ENCODE data around the gene SFT2D2. TPM values are rescaled to one million over a fixed set of nuclear protein-coding genes. Genes with fewer than 3 reads are reported as not detected.
A peak's percentile ranks its signal among the peaks of the same experiment; 100 is the strongest.
"Not testable (repeated sequence)": the region's sequence is repeated elsewhere in the genome, so short reads cannot be mapped to it uniquely, and the experiment has no call there.

The SFT2D2 gene
- total RNA-seq: 10 to 100 TPM; 65.6 to 72.1 TPM

DNA sequence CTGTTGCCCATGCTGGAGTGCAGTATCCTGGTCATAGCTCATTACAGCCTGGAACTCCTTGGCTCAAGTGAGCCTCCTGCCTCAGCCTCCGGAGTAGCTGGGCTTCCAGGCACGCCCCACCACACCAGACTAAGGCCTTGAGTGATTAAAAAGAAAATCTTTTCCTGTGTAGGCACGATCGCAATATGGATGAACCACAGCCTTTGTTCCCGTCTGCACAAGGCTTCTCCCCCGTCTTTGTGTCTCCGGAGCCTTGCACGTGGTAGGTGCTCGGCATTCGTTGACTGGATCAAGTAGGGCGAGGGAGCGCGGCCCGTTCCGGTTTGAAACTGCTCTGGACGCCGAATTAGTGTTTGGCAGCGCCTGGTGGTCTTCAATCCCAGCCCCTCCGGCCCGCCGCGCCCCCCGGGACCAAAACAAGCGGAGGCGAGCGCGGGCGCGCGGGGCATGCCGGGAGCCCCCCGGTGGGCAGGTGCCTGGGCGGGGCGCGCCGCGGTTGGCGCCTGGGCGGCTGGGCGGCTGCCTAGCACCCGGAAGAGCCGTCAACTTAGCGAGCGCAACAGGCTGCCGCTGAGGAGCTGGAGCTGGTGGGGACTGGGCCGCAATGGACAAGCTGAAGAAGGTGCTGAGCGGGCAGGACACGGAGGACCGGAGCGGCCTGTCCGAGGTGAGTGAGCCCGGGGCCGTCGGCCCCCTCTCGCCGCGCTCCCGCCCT lies at the start of gene SFT2D2:
TSS of gene SFT2D2 (plus strand) at position 529 of the 715 bp plus-strand sequence. CDS start at position 605, 76 bp downstream.
- H3K9me3 Mint-ChIP-seq: peaks cover 2% of the 10 kb centered on the region
- H3K36me3 Mint-ChIP-seq (ENCODE audit: low read depth): peaks cover 34% of the 10 kb centered on the region
- H3K4me1 Mint-ChIP-seq: peaks cover 53% of the 10 kb centered on the region
- DNase-seq: peak; percentile 84
- peak within 1 kb of the TSS; percentile 84 for H3K27ac Mint-ChIP-seq
- H3K4me3 Mint-ChIP-seq: peak within 1 kb of the TSS; percentile 95
- peaks cover 8% of the 10 kb centered on the region for H3K27me3 Mint-ChIP-seq
- POLR2A ChIA-PET: interaction anchor here (0.6 to 4.4 kb wide), 27 partner anchors 8 to 1668 kb away, joined by 3 to 57 read pairs (median 5); partner anchors contain the start of genes DCAF6, MPC2, SCYL3 and TIPRL
- CTCF ChIA-PET: interaction anchor here (0.6 to 4.2 kb wide), 5 partner anchors 9 to 214 kb away, joined by 3 to 82 read pairs (median 4); no protein-coding TSS in a partner anchor

DNA sequence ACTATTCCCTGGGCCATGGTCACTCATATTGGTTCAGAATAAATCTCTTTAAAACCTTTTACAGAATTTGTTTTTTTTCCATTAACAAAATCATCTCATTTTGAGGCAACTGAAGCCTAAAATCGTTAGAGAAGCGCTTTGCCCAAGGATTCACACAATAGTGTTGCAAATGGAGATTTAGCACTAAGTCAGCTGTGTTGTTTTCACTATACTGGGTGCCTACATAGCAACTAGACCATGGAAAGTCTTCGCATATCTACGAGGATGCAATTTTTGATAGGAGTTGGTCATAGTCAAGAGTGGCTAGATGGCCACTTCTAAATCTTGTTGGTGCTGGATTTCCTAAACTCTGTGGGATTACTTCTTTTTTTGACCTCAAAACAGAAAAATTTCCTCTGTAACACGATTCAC lies 47.6 kb upstream of the SFT2D2 start:
- Mint-ChIP-seq H3K27me3 (peaks cover 5% of the 10 kb centered on the region), H3K36me3 (ENCODE audit: low read depth) (no peaks in the 10 kb centered on the region), H3K27ac (no peak overlapping the region), H3K4me3 (no peak overlapping the region), H3K9me3 (no peaks in the 10 kb centered on the region), H3K4me1 (peaks cover 11% of the 10 kb centered on the region)
- DNase-seq: no peak
- ChIA-PET CTCF (interaction anchor here (0.9 to 2.9 kb wide), 3 partner anchors 10 to 57 kb away, joined by 3 to 10 read pairs (median 3); no protein-coding TSS in a partner anchor), POLR2A (interaction anchor here (1.0 to 2.5 kb wide), 4 partner anchors 48 to 242 kb away, joined by 3 to 30 read pairs (median 6); partner anchors contain the start of genes DCAF6, MPC2 and SFT2D2)

DNA sequence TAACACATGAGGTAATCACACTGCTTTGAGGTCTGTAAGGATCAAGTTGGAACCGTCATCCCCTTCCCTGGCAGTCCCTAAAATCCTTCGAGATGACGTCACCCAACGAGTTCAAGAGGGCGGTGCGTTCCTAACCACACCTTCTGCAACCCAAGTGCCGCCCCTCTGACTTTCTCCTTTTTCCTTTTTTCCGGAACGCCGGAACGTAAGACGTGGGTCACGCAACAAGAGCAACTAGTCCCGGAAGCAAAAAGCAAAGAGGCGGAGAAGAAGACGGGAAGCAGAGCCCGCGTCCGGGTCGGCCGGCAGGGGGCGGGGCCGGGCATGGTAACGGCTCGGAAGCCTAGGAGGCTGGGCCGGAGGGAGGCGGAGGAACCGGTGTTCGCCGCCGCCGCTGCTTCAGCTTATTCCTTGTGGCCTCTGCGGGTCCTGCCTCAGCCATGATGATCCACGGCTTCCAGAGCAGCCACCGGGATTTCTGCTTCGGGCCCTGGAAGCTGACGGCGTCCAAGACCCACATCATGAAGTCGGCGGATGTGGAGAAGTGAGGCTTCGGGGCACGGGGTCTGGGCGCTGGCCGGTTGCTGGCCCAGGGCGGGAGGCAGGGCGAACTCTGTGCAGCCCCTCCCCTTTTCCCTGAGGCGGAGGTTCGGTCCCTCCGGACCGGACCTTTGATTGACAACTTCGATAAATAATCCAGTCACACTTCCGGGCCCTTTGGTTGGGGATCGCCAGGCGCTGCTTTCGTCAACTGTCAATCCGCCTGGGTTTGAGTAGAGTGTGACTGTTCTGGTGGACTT lies 47.0 kb upstream of the SFT2D2 start, which contains the start of gene TIPRL:
TSS of gene TIPRL (plus strand) at position 325 of the 800 bp plus-strand sequence. CDS start at position 441, 116 bp downstream.
- H3K9me3 Mint-ChIP-seq: no peaks in the 10 kb centered on the region
- no peak within 1 kb of the TSS for H3K4me3 Mint-ChIP-seq
- peak; percentile 96 for DNase-seq
- H3K27ac Mint-ChIP-seq: no peak within 1 kb of the TSS
- peaks cover 3% of the 10 kb centered on the region for H3K27me3 Mint-ChIP-seq
- CTCF ChIA-PET: interaction anchor here (0.9 to 2.9 kb wide), 3 partner anchors 10 to 56 kb away, joined by 3 to 10 read pairs (median 3); no protein-coding TSS in a partner anchor
- peaks cover 14% of the 10 kb centered on the region for H3K4me1 Mint-ChIP-seq
- H3K36me3 Mint-ChIP-seq (ENCODE audit: low read depth): peaks cover 3% of the 10 kb centered on the region
- POLR2A ChIA-PET: interaction anchor here (1.0 to 2.5 kb wide), 4 partner anchors 48 to 243 kb away, joined by 3 to 30 read pairs (median 6); partner anchors contain the start of genes DCAF6, MPC2 and SFT2D2

DNA sequence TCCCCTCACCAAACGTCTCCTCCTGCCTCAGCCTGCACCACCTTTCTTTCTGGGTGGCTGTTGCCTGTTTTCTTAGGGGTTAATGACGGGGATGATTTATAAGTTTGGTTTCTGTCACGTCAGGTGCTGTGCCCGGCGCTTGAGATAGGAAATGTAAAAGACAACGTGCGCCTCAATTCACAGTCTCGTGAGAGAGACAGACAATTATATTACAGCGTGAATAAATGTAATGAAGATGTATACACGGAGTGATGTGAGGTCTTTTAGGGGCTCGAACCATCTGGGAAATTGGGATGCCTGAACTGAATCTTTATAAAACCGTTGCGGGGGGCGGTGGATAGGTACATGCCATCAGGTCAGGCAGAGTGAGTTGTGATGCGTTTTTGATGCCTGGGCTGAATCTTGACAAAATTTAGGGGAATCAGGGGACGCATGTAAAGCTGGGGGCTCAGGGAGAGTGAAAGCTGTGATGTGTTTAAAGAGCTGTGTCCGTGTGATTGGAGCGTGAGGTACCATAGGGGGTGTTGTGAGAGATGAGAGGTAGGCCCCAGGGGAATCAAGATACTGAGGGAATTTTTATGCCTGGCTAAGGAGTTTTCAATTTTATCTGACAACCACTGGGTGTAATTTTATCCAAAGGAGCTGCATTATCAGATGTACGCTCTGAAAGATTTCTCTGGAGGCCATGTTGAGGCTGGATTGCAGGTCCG lies 46.2 kb upstream of the SFT2D2 start:
- CTCF ChIA-PET: interaction anchor here (0.7 to 2.9 kb wide), 3 partner anchors 9 to 55 kb away, joined by 3 to 10 read pairs (median 4); no protein-coding TSS in a partner anchor
- no peak for DNase-seq
- POLR2A ChIA-PET: interaction anchor here (0.7 to 2.5 kb wide), 8 partner anchors 47 to 1615 kb away, joined by 3 to 30 read pairs (median 4); partner anchors contain the start of genes DCAF6, METTL18, MPC2 and SFT2D2

DNA sequence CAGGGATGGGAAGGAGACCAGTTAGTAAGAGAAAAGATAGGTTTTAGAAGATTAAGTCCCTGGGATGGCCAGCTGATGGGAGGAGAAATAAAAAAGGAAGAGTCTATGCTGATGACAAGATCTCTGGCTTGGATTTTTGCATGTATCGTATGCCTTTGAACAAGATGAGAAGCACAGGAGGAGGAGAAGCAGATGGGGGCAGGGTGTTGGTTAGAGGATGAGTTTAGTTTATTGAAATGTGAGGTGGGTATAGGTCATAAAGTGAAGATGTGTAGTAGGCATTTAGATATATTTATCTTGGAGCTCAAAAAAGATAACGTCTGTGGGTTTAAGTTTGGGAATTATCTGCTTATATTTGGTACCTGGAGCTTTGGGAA lies 45.7 kb upstream of the SFT2D2 start:
- ChIA-PET CTCF (interaction anchor here (0.7 to 2.9 kb wide), 2 partner anchors 9 to 55 kb away, joined by 4 to 10 read pairs; no protein-coding TSS in a partner anchor), POLR2A (interaction anchor here (0.7 to 2.5 kb wide), 5 partner anchors 46 to 1615 kb away, joined by 3 to 30 read pairs (median 4); partner anchors contain the start of genes METTL18 and SFT2D2)
- Mint-ChIP-seq H3K4me1 (peaks cover 15% of the 10 kb centered on the region), H3K36me3 (ENCODE audit: low read depth) (peaks cover 12% of the 10 kb centered on the region), H3K9me3 (no peaks in the 10 kb centered on the region), H3K27me3 (no peaks in the 10 kb centered on the region), H3K27ac (no peak overlapping the region), H3K4me3 (no peak overlapping the region)
- no peak for DNase-seq

More for the DNA sequence above, 46.2 kb upstream of the SFT2D2 start:
- Mint-ChIP-seq H3K4me1 (peaks cover 15% of the 10 kb centered on the region), H3K27me3 (peaks cover 3% of the 10 kb centered on the region), H3K27ac (no peak overlapping the region), H3K36me3 (ENCODE audit: low read depth) (peaks cover 7% of the 10 kb centered on the region), H3K4me3 (no peak overlapping the region), H3K9me3 (no peaks in the 10 kb centered on the region)

DNA sequence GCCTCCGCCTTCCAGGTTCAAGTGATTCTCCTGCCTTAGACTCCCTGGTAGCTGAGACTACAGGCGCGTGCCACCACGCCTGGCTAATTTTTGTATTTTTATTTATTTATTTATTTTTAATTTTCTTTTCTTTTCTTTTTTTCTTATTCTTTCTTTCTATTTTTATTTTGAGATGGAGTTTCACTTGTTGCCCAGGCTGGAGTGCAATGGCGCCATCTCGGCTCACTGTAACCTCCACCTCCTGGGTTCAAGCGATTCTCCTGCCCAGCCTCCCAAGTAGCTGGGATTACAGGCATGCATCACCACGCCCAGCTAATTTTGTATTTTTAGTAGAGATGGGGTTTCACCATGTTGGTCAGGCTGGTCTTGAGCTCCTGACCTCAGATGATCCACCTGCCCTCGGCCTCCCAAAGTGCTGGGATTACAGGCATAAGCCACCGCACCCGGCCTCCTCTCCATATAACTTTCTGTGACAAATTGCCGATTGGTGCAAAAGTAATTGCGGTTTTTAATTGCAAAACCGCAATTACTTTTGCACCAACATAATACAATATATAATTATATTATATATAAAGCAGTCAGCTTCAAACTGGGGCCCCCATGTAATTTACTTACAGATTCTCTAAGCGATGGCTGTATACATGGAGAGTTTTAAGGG lies 44.6 kb upstream of the SFT2D2 start:
- CTCF ChIA-PET: interaction anchor here (2.9 kb wide), 1 partner anchor 54 kb away, joined by 10 read pairs; no protein-coding TSS in a partner anchor
- POLR2A ChIA-PET, H3K27me3 Mint-ChIP-seq, H3K9me3 Mint-ChIP-seq, H3K27ac Mint-ChIP-seq, DNase-seq, H3K4me3 Mint-ChIP-seq: not testable (repeated sequence)
- Mint-ChIP-seq H3K36me3 (ENCODE audit: low read depth) (peaks cover 18% of the 10 kb centered on the region), H3K4me1 (peaks cover 15% of the 10 kb centered on the region)

DNA sequence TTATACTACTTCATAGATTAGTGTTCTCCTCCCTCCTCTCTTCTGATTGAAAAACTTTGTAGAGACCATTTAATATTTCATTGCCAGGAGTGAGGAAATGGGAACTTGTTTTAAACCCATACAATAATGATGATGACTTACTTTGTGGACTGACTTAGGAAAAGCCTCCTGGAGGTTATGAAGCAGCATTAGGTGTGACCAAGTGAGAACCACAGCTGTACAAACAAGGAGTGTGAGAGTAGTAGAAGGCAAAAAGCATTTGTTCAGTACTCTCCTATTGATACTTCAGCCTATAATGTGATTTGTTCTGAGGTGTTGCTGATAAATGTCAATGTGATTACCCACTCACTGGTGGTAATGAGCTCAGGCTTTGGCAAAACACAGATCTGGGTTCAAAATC lies 38.6 kb upstream of the SFT2D2 start:
- no peak overlapping the region for H3K4me3 Mint-ChIP-seq
- peaks cover 7% of the 10 kb centered on the region for H3K4me1 Mint-ChIP-seq
- CTCF ChIA-PET: no interaction called here
- no peak overlapping the region for H3K27ac Mint-ChIP-seq
- POLR2A ChIA-PET: interaction anchor here (0.9 to 2.3 kb wide), 3 partner anchors 39 to 59 kb away, joined by 3 to 6 read pairs (median 4); partner anchors contain the start of gene SFT2D2
- DNase-seq: no peak
- H3K36me3 Mint-ChIP-seq (ENCODE audit: low read depth): peaks cover 59% of the 10 kb centered on the region
- no peaks in the 10 kb centered on the region for H3K27me3 Mint-ChIP-seq
- no peaks in the 10 kb centered on the region for H3K9me3 Mint-ChIP-seq

DNA sequence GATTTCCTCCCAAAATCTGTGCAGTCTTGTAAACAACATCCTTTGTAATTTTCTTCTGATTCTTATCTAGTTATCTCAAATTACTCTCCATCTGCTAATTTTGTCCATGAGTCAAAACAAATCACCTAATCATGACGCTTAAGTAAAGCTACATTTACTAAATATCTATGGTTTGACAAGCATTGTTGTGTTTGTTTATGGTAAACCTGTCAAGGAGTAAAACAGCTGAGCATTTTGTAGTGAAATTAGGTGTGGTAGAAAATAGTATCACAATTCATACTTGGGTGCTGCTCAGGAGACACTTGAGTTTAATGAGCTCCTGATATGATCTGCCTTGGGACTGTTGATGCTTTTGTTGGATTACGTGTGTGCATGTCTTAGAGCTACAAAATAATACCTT lies 35.4 kb upstream of the SFT2D2 start:
- Mint-ChIP-seq H3K27me3 (no peaks in the 10 kb centered on the region), H3K36me3 (ENCODE audit: low read depth) (peaks cover 67% of the 10 kb centered on the region), H3K27ac (no peak overlapping the region), H3K9me3 (no peaks in the 10 kb centered on the region), H3K4me3 (no peak overlapping the region), H3K4me1 (no peaks in the 10 kb centered on the region)
- CTCF ChIA-PET: no interaction called here
- POLR2A ChIA-PET: interaction anchor here (1.4 kb wide), 1 partner anchor 36 kb away, joined by 6 read pairs; the partner anchor contains the start of gene SFT2D2
- no peak for DNase-seq

DNA sequence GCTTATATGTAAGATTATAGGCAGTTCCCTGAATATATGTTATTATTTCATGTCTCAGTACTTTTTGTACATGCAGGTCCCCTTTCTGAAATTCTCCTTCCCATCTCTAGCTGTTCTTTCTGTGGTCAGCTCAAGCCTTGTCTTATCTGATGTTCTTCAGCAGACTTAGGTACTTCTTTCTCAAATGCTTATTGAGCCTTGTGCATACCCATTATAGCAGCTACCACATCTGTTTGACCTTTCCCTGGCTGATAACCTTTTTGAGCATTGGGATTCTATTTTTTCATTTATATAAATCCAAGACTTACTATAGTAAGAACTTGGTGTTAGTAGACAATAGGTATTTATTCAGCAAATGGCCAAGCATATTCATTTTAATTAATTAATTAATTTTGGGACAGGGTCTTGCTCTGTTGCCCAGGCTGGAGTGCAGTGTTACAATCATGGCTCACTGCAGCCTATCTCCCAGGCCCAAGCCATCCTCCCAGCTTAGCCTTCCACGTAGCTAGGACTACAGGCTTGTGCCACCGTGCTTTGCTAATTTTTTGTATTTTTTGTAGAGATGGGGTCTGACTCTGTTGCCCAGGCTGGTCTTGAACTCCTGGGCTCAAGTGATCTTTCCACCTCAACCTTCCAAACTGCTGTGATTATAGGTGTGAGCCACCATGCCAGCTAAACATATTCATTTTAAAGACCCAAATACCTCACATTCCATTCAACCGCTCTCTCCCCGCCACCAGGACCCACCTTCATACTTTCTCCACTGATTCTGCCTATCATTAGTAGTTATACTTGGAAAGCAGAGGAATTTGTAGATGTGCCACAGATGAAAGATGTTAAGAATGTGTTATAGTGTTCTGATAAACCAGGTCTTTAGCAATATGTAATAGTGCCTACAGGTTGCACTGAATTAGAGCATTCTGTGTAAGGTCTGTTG lies 30.3 kb upstream of the SFT2D2 start:
- Mint-ChIP-seq H3K27me3 (no peaks in the 10 kb centered on the region), H3K36me3 (ENCODE audit: low read depth) (peaks cover 61% of the 10 kb centered on the region), H3K27ac (no peak overlapping the region), H3K4me3 (no peak overlapping the region), H3K4me1 (peaks cover 2% of the 10 kb centered on the region), H3K9me3 (no peaks in the 10 kb centered on the region)
- ChIA-PET POLR2A (no interaction called here), CTCF (no interaction called here)
- DNase-seq: no peak

DNA sequence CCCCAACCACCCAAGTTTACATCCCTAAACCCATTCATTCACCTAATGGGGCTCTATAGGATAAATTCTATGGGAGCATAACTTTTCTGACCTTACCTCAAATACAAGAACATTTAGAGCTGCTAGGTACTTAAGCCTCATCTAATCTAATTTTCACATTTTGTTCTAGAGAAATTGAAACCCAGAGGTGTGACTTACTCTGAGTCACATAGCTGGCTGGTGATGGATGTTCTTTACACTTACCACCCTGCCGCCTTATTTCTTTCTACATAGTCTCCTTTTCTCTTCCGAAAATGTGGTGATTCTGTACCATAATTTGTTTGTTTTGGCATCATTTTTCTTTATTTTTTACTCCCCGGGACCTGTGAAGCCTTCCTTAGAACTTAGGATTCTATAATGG lies 26.7 kb upstream of the SFT2D2 start:
- ChIA-PET CTCF (no interaction called here), POLR2A (no interaction called here)
- Mint-ChIP-seq H3K4me3 (no peak overlapping the region), H3K27ac (no peak overlapping the region), H3K27me3 (no peaks in the 10 kb centered on the region), H3K36me3 (ENCODE audit: low read depth) (peaks cover 70% of the 10 kb centered on the region), H3K9me3 (no peaks in the 10 kb centered on the region), H3K4me1 (peaks cover 2% of the 10 kb centered on the region)
- no peak for DNase-seq
